GM18519 (cell line): ENCODE measurements around the gene BET1L.
"Not testable (repeated sequence)": the region's sequence is repeated elsewhere in the genome, so short reads cannot be mapped to it uniquely, and the experiment has no call there.

Experiments
- ATAC-seq: cut with Tn5 transposase; IDR thresholded peaks from one replicate; pipeline ENCODE4 v1.9.1; 2021; ENCODE audit warnings: mild to moderate bottlenecking, moderate library complexity; ENCODE audit not compliant: unreplicated experiment, low FRiP score

BET1L gene

DNA sequence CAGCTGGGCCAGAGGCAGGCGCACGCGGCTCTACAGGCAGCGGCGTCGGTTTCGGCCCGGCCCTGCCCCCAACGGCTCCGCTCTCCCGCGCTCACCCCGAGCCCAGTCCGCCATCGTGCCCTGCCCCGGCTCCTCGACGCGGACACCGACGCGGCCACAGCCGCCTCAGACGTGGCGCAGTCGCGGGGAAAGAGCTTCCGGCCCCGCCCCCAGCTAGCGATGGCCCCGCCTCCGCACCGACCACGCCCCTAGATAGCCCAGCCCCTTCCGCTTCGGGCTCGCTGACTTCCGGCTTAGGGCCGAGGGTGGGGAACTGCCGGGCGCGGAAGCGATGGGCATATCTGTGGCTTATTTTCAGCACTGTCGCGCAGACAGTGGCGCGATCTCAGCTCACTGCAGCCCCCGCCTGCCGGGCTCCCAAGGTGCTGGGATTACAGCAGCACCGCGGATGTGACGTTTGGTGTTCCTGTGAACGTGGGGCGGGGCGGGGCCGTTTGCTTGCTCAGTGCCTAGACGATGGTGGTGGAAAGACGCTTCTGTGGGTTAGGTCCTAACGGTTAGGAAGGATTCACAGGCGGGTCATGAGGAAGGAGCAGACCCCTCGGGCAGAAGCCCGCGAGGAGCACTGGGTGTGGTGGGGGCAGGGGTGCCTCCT is at the start of gene BET1L, which contains the start of gene RIC8A:
Gene BET1L, minus strand, starts transcription at position 192 of the 655 bp plus-strand sequence. Its CDS starts 78 bp downstream, at position 114.
Gene RIC8A, plus strand, starts transcription at position 501 of the 655 bp plus-strand sequence. CDS start 1,147 bp downstream, outside the sequence.
- ATAC-seq: peak; percentile 55

GRCh38 chr11:255816-256215 is 48.6 kb upstream of the BET1L start:
- no peak for ATAC-seq

DNA sequence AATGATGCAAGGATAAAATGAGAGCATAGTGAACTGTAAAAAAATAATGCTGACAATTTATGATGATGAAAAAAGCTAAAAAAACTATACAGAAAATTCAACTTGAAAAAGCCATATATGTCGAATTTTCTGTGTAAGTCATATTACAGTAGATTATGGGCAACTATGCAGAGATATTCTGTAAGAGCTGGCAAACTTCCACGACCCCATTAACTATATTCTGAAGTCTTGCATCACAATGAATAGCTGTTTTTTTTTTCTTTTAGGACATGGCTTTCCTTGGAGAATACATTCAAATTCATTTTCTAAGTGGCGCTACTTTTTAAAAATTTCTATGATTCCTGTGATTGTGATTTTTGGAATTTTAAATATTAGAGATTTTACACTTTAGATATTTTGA is 48.0 kb upstream of the BET1L start:
- no peak for ATAC-seq

- ATAC-seq: no peak
Observed at GRCh38 chr11:253886-254270, 46.7 kb upstream of the BET1L start.

DNA sequence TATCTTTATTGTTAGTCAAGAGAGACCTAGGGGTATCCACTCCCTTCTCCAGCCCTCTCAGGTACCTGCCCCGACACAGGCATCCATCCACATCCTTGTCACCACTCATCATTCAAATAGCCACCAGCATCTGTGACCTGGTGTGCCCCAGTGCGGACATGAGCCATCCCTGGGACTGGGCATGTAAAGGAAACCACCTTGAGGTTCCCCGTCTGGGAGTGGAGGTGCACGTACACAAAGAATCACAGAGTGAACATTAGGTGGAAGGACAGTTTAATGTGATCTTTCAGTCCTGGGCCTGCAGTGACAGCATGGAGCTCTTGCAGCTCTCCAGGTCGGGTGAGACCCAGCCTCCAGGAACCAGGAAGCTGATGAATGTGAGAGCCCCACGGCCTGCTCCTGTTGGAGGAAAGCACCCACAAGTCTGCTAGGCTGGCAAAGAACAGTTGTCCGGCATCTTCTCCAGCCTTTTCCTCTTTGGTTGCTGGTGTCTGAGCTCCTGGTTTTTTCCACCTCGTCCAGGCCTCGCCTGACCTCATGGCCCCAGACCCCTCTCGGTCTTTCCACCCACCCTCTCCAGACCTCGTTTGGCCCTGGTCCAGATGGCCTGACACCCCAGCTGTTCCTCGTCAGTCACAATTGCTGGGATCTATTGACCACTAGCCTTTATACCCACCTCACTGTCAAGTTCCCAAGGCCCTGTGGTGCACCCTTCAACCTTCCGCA is 46.1 kb upstream of the BET1L start:
- ATAC-seq: no peak

DNA sequence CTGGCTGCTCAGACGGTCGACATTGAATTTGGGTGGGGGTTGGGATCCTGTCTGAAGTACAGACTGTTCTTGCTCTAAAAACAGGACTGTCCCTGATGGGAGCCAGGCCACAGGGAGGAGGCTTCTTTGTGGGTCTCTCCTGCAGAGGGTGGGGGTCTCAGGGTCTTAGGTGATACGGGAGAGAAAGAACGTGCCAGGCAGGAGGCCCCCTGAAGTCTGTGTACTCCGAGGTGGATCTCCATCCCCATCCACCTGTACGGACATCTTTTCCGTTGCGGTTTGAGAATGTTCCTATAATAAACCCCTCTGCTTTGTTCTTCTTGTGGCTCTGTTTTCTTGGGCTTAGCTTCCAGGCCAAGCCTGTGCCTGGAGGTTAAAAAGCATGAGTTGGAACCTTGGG is 45.5 kb upstream of the BET1L start:
- ATAC-seq: no peak

GRCh38 chr11:251550-251949 is 44.4 kb upstream of the BET1L start:
- ATAC-seq: no peak

DNA sequence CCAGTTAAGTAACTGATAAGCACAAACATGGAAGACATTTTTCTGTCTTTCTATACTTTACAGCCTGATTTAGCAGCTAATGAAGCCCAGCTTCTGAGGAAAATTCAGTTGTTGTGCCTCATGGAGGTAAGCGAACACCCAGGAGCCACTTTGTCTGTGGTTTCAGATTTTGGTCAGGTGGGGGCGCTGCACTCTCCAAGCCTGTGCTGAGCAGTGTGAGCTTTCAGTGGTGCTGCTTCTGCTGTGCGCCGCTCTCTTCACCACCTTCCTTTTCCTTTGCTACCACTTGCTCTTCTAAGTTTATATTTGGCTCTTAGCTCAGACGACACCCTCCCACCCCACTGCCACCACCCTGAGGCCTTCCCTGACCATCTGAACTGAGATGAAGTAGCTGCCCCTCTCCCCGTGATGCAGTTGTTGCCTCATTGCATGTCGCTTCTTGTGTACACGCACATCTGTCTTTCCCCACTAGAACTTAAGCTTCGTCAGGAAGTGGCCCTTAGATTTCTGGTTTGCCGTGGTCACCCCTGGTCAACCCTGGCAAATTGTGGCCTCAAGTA is 43.6 kb upstream of the BET1L start:
- no peak for ATAC-seq

DNA sequence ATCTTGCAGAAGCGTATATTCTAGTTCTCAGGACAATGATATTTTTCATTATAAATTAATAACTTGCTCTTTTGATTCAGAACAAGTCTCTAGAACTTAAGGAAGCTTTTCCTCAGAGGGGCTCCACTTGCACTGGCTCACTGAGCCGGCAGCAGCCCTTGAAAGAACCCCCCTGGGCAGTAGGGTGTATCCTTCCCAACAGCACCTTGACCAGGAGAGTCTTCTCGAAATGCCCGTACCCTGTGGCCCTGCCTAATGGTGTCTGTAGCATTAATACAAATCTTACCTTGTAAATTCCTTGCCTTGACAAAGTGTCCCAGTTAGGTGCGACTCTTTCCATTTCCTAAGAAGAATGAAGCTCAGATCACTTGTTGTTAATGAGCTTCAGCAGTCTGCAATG is 43.1 kb upstream of the BET1L start:
- ATAC-seq: no peak

DNA sequence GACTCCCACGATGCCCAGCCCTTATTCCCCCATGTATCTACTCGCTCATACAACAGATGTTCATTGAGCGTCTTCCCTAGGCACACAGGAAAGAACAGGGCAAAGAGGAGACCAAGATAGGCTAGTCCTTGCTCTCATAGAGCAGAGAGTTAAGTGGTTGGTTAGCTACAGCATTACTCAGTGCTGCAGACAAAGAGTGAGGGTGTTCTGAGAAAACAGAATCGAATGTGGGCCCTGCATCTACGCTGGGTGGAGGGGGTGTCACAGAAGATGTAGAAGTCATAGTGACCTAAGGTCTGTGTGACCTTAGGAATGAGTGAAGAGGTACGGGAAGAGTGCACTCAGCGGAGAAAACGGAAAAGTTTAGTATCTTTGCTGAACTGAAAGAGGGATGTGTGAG is 41.9 kb upstream of the BET1L start:
- no peak for ATAC-seq

- no peak for ATAC-seq
Observed at GRCh38 chr11:244376-244775, 37.2 kb upstream of the BET1L start.

DNA sequence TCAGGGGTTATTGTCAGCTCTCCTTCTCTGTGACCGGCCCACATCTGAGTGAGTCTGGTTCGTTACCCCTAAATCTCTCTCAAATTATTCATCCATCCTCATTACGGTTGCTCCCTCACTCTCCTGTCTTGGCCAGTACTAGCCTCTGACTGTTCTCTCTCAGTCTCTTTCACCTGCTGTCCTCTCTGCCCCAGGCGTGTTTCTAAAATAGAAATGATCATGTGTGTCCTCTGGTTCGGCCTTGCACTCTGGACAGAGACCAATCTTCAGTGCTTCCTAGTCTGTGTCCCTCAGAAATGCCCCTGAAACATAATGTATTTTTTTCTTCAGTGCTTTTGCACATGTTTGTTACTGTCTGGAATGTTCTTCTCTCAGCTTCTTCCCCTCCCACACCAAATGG is 34.4 kb upstream of the BET1L start:
- no peak for ATAC-seq

DNA sequence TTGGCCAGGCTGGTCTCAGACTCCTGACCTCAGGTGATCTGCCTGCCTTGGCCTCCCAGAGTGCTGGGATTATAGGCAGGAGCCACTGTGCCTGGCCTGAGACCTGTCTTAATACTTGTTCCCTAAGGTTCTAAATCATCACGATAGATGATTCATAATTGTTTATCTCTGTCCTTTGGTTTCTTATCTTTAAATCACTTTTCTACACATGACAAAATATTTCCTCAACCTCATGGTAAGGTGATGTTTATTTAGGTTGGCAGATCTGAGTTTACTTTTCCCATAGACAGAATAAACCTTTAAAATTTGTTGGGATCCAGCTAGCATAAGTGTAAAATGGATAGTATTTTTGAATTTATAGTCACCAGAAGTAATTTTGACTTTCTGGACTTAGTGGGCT is 33.1 kb upstream of the BET1L start:
- ATAC-seq: no peak

DNA sequence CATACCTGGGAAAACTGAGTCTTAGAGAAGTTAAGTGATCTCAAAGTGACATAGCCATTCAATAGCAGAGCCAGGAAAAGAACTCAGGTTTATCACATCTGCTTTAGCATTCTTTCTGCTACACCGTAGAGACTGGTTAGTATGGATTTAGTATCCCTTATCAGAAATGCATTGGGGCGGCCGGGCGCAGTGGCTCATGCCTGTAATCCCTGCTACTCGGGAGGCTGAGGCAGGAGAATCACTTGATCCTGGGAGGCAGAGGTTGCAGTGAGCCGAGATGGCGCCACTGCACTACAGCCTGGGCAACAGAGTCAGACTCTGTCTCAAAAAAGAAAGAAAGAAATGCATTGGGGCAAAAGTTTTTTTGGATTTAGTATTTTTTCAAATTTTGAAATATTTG is 31.1 kb upstream of the BET1L start:
- ATAC-seq: not testable (repeated sequence)

DNA sequence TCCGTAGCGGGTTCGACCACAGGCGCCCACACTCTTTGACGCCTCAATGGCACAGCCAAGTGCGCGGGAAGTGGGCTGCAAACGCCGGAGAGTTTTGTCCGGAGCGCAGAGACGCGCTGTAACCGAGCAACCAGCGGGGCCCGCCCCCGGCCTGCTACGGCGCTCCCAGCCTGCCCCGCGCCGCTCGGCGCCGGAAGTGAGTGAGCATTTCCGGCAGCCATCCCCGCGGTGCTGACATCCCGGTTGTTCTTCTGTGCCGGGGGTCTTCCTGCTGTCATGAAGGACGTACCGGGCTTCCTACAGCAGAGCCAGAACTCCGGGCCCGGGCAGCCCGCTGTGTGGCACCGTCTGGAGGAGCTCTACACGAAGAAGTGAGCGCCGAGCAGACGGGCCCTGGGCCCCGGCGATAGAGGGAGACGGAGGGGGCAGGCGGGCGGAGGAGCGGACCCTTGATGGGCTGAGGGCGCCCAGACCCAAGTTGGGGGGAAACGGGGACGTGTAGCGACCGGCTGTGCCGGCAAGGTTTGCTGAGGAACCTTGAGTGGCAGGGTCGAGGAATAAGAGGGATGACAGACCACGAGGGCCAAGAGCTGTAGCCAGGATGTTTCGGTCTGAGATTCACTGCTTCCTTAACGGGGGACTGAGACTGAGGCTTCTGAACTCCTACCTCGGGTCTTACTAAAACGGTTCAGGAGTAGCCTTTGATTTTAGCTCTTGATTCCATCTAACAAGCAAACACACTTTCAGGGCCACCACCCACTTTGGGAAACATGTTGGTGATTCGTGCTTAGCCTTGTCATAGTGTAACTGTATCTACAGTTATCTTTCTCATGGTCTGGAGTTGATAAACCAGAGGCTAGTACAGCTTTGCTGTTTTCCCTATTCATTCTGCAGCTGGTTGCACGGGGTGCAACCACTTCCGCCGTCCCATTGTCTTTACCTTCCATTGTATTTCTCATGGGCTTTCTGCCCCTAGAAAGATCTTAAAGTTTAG is 29.9 kb upstream of the BET1L start, which contains the start of gene PSMD13:
Gene PSMD13, plus strand, starts transcription at position 203 of the 994 bp plus-strand sequence. Its CDS starts 74 bp downstream, at position 277.
- peak; percentile 65 for ATAC-seq

DNA sequence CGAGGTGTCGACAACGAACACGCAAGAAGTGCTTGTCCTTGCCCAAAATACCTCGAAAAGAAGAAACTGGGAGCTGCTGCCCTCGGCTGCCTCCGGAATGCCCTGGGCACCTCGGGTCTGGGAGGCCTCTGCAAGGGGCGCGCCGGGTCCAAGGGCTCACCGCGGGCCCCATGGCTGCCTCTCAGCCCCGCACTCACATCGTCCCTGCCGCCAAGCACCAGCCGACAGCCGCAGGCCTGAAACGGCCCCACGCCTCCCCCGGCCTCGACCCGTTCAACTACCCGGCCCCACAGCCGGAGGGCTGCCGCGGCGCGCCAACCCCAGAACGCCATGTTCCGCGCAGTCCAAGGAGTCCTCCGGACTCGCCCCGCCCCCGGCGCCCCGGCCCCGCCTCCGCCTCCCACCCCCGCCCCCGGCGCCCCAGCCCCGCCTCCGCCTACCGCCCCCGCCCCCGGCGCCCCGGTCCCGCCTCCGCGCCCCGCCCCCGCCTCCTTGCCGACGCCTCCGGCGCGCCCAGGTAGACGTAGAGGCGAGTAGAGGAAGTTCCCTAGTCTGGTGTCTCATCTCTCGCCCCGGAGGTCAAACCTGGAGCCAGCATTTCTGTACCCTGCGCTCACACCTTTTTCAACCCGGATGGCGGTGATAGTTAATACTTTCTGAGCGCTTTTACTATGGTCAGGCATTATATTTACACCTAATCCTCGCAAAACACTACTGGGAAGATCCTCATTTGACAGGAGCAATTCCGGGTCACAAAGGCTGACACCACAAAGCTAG is 29.0 kb upstream of the BET1L start, which contains the start of gene SIRT3:
Gene SIRT3, minus strand, starts transcription at position 346 of the 777 bp plus-strand sequence. Its CDS starts 14 bp downstream, at position 332.
- peak; percentile 40 for ATAC-seq

- ATAC-seq: no peak
Observed at GRCh38 chr11:235609-235996, 28.4 kb upstream of the BET1L start.

GRCh38 chr11:235180-235579 is 28.0 kb upstream of the BET1L start:
- ATAC-seq: no peak

GRCh38 chr11:232783-233565 is 25.8 kb upstream of the BET1L start:
- ATAC-seq: no peak
